HepG2 (cell line): ENCODE measurements around the gene CARMIL3. TPM values are rescaled to one million over a fixed set of nuclear protein-coding genes. Genes with fewer than 3 reads are reported as not detected.

Experiments
- ARID5B ChIP-seq: IDR thresholded peaks from 2 replicates; pipeline ENCODE4 v1.4.0; 2020; ENCODE audit warnings: mild to moderate bottlenecking, missing genetic modification reagents
- GTF2F1 ChIP-seq: fragments of 150-350 bp; IDR thresholded peaks from 2 replicates; pipeline ENCODE4 v1.6.1; 2014; ENCODE audit warnings: low read length
- HINFP ChIP-seq: sonication (generic); formaldehyde crosslinking; IDR thresholded peaks from 2 replicates; pipeline ENCODE4 v1.4.0; 2020; ENCODE audit warnings: low read depth, mild to moderate bottlenecking, missing genetic modification reagents
- HOXD1 ChIP-seq: sonication (generic); formaldehyde crosslinking; IDR thresholded peaks from 2 replicates; pipeline ENCODE4 v1.5.0; 2020; ENCODE audit warnings: missing genetic modification reagents
- REL ChIP-seq: sonication (generic); formaldehyde crosslinking; conservative IDR thresholded peaks from 2 replicates; pipeline ENCODE4 v1.8.0; 2022; ENCODE audit warnings: mild to moderate bottlenecking, missing genetic modification reagents, moderate library complexity
- SMAD1 ChIP-seq: sonication (generic); formaldehyde crosslinking; IDR thresholded peaks from 2 replicates; pipeline ENCODE4 v1.4.0; 2020; ENCODE audit warnings: missing genetic modification reagents, low read depth, mild to moderate bottlenecking, borderline replicate concordance
- SMARCC2 ChIP-seq: fragments of 450-650 bp; IDR thresholded peaks from 2 replicates; pipeline ENCODE4 v1.6.1; 2017; ENCODE audit warnings: antibody characterized with exemption, mild to moderate bottlenecking
- SP140L ChIP-seq: sonication (generic); formaldehyde crosslinking; IDR thresholded peaks from 2 replicates; pipeline ENCODE4 v1.4.0; 2020; ENCODE audit warnings: missing genetic modification reagents, borderline replicate concordance
- SRF ChIP-seq: IDR thresholded peaks from 2 replicates; pipeline ENCODE4 v1.6.1; 2011; ENCODE audit warnings: mild to moderate bottlenecking, low read depth, low read length, moderate library complexity
- ZNF224 ChIP-seq: sonication (generic); formaldehyde crosslinking; IDR thresholded peaks from 2 replicates; pipeline ENCODE4 v1.5.0; 2020; ENCODE audit warnings: mild to moderate bottlenecking, missing genetic modification reagents
- ZNF350 ChIP-seq: sonication (generic); formaldehyde crosslinking; IDR thresholded peaks from 2 replicates; pipeline ENCODE4 v1.4.0; 2020; ENCODE audit warnings: mild to moderate bottlenecking, low read depth, missing genetic modification reagents, borderline replicate concordance
- ZNF777 ChIP-seq: sonication (generic); formaldehyde crosslinking; IDR thresholded peaks from 2 replicates; pipeline ENCODE4 v1.4.0; 2020; ENCODE audit warnings: missing genetic modification reagents
- ZNF781 ChIP-seq: sonication (generic); formaldehyde crosslinking; IDR thresholded peaks from 2 replicates; pipeline ENCODE4 v1.5.1; 2020; ENCODE audit warnings: borderline replicate concordance, mild to moderate bottlenecking, missing genetic modification reagents; ENCODE audit errors: not compliant biosample characterization
- polyA plus RNA-seq, 8 experiments: library from polyadenylated mRNA; depleted of rRNA in 3 of 8; stranded (reverse) in 7 of 8; unstranded in 1 of 8; fragments of >200 nt; fragmentation: Illumina TruSeq in 4 of 8; extraction: Trizol in 4 of 8; gene quantifications; 2 replicates each; pipeline versions ENCODE4 v1.2.1 to v1.2.3, GENCODE V29; 2011 to 2016; ENCODE audit warnings: low read depth in 4 of 8, missing spikeins in 1 of 8, mixed read lengths in 1 of 8; ENCODE audit not compliant: insufficient read depth in 1 of 8
- total RNA-seq, 5 experiments: library from RNA; depleted of rRNA; stranded (reverse); fragments of >200 nt; fragmentation: Illumina TruSeq; extraction: Trizol; gene quantifications; 2 replicates each; pipeline ENCODE4 v1.2.3, GENCODE V29; 2016; ENCODE audit warnings: low read depth in 1 of 5
- TF ChIP-seq, protein P1 (sequence below): sonication (generic); formaldehyde crosslinking; IDR thresholded peaks from 2 replicates; pipeline ENCODE4 v1.5.1; 2020; ENCODE audit warnings: mild to moderate bottlenecking, missing genetic modification reagents, moderate library complexity
- TF ChIP-seq, protein P2 (sequence below): sonication (generic); formaldehyde crosslinking; IDR thresholded peaks from 2 replicates; pipeline ENCODE4 v1.4.0; 2020; ENCODE audit warnings: mild to moderate bottlenecking, missing genetic modification reagents
- TF ChIP-seq, protein P3 (sequence below): sonication (generic); formaldehyde crosslinking; IDR thresholded peaks from 2 replicates; pipeline ENCODE4 v1.5.0; 2020; ENCODE audit warnings: mild to moderate bottlenecking, missing genetic modification reagents

CARMIL3 gene
- total and polyA plus RNA-seq, 2 of the 13 experiments (the other 11 are each of a cell fraction or from before 2014, with no cell fraction given): 0.27 to 0.55 TPM

DNA sequence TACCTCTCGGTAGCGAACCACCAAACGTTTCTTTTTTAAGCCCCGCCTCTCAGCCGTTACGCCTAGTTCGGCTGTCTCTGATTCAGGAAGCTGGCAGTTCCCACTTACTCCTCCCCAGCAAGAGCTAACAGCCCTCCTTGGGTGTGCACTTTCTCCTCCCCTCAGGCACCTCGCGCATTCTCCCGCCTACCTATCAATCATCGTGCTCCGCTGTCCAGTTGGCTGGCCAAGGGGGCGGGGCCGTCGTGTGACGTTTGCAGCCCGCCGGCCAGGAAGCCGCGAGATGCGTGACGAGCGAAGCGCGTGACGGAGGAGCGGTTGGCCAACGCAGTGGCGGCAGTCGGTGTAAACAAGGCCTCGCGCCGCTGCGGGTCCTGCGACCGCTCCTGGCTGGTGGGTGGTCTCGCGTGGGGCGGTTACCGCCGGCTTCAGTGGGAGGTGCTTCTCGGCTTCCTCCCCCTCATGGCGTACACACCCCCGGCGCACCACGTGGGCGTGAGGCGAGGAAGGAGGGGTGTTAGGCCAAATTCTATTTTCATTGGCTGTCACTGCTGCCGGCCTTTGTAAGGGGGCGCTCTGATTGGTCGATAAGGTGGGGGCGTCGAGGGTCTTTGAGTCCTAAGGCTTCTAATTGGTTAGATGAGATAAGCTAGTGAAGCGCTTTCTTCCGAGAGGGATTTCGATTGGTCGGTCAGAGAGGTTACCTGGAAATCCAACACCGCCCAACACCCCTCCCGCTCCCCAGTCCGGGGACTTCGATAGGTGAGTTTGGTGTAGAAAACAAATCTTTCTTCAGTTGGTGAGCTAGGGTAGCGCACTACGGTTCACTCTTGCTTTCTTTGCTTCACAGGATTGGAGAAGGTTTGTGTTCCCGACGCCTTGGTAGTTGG is 63.0 kb downstream of the CARMIL3 start, which contains the start of the genes DCAF11 and NRL (continued):
- TF ChIP-seq ARID5B (CRISPR knock-in tag) (peak; percentile 91), ZNF777 (peak; percentile 72; the same call in 1 of the 2 replicates), HINFP (peak; percentile 78), HOXD1 (CRISPR knock-in tag) (peak; percentile 100), SRF (peak; percentile 67), SP140L (CRISPR knock-in tag) (peak; percentile 24; the same call in 1 of the 2 replicates), ZNF224 (CRISPR knock-in tag) (peak; percentile 94; the same call in 1 of the 2 replicates), SMARCC2 (peak; percentile 81; the same call in 1 of the 2 replicates), REL (CRISPR knock-in tag) (no peak), SMAD1 (CRISPR knock-in tag) (peak; percentile 98; the same call in 1 of the 2 replicates), GTF2F1 (no peak), ZNF781 (CRISPR knock-in tag) (peak; percentile 97), ZNF350 (CRISPR knock-in tag) (peak; percentile 98)
- TF ChIP-seq, protein P1, sequence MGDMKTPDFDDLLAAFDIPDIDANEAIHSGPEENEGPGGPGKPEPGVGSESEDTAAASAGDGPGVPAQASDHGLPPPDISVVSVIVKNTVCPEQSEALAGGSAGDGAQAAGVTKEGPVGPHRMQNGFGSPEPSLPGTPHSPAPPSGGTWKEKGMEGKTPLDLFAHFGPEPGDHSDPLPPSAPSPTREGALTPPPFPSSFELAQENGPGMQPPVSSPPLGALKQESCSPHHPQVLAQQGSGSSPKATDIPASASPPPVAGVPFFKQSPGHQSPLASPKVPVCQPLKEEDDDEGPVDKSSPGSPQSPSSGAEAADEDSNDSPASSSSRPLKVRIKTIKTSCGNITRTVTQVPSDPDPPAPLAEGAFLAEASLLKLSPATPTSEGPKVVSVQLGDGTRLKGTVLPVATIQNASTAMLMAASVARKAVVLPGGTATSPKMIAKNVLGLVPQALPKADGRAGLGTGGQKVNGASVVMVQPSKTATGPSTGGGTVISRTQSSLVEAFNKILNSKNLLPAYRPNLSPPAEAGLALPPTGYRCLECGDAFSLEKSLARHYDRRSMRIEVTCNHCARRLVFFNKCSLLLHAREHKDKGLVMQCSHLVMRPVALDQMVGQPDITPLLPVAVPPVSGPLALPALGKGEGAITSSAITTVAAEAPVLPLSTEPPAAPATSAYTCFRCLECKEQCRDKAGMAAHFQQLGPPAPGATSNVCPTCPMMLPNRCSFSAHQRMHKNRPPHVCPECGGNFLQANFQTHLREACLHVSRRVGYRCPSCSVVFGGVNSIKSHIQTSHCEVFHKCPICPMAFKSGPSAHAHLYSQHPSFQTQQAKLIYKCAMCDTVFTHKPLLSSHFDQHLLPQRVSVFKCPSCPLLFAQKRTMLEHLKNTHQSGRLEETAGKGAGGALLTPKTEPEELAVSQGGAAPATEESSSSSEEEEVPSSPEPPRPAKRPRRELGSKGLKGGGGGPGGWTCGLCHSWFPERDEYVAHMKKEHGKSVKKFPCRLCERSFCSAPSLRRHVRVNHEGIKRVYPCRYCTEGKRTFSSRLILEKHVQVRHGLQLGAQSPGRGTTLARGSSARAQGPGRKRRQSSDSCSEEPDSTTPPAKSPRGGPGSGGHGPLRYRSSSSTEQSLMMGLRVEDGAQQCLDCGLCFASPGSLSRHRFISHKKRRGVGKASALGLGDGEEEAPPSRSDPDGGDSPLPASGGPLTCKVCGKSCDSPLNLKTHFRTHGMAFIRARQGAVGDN (CRISPR knock-in tag): peak; percentile 92
- TF ChIP-seq, protein P2, sequence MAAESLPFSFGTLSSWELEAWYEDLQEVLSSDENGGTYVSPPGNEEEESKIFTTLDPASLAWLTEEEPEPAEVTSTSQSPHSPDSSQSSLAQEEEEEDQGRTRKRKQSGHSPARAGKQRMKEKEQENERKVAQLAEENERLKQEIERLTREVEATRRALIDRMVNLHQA (CRISPR knock-in tag): no peak
- TF ChIP-seq, protein P3, sequence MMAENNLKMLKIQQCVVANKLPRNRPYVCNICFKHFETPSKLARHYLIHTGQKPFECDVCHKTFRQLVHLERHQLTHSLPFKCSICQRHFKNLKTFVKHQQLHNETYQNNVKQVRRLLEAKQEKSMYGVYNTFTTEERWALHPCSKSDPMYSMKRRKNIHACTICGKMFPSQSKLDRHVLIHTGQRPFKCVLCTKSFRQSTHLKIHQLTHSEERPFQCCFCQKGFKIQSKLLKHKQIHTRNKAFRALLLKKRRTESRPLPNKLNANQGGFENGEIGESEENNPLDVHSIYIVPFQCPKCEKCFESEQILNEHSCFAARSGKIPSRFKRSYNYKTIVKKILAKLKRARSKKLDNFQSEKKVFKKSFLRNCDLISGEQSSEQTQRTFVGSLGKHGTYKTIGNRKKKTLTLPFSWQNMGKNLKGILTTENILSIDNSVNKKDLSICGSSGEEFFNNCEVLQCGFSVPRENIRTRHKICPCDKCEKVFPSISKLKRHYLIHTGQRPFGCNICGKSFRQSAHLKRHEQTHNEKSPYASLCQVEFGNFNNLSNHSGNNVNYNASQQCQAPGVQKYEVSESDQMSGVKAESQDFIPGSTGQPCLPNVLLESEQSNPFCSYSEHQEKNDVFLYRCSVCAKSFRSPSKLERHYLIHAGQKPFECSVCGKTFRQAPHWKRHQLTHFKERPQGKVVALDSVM: no peak; the same call in 1 of the 2 replicates
